Measurements from ENCODE around the gene AKR1D1. TPM values are rescaled to one million over a fixed set of nuclear protein-coding genes. Genes with fewer than 3 reads are reported as not detected.
"Not testable (repeated sequence)": the region's sequence is repeated elsewhere in the genome, so short reads cannot be mapped to it uniquely, and the experiment has no call there.

Gene AKR1D1
- total and polyA plus RNA-seq, 2 experiments from 2014 or later: 0.18 TPM; not detected in 1

GRCh38 chr7:138047907-138048306 lies 28.4 kb upstream of the AKR1D1 start:
- H3K27ac ChIP-seq: no peak overlapping the region
- H3K4me3 ChIP-seq: no peak overlapping the region
- no peaks in the 10 kb centered on the region for H3K27me3 ChIP-seq
- H3K4me1 ChIP-seq (ENCODE audit: low read depth): no peaks in the 10 kb centered on the region
- TF ChIP-seq CTCF (IDR thresholded peaks at IDR 0.05; ENCODE audit: low read depth, low read length): no peak
- no peaks in the 10 kb centered on the region for H3K36me3 ChIP-seq
- no peak for DNase-seq (ENCODE audit: low read depth in 1 of 2, low spot score in 1 of 2)
- H3K9me3 ChIP-seq (ENCODE audit: low read depth): no peaks in the 10 kb centered on the region

DNA sequence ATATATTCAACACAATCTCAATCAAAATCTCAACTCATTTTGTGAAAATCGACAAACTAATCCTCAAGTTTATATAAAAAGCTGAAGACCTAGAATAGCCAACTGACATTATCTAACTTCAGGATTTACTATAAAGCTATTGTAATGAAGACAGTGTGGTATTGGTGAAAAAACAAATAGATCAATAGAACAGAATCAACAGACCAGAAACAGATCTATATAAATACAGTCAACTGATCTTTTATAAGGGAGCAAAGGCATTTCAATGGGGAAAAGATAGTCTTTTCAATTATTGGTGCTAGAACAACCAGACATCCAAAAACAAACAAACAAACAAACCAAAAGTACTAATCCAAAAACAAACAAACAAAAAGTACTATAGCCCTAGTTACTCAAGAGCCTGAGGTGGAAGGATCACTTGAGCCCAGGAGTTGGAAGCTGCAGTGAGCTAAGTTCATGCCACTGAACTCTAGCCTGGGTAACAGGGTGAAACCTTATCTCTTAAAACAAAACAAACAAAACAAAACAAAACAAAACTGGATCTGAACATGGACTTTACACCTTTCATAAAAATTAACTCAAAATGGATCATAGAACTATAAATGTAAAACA lies 26.6 kb upstream of the AKR1D1 start:
- Histone ChIP-seq H3K27ac (no peak overlapping the region), H3K36me3 (no peaks in the 10 kb centered on the region), H3K4me3 (no peak overlapping the region), H3K27me3 (no peaks in the 10 kb centered on the region), H3K4me1 (ENCODE audit: low read depth) (no peaks in the 10 kb centered on the region), H3K9me3 (ENCODE audit: low read depth) (no peaks in the 10 kb centered on the region)
- DNase-seq (ENCODE audit: low read depth in 1 of 2, low spot score in 1 of 2): no peak
- no peak for TF ChIP-seq CTCF (IDR thresholded peaks at IDR 0.05; ENCODE audit: low read depth, low read length)

- H3K27ac ChIP-seq; DNase-seq (ENCODE audit: low read depth in 1 of 2, low spot score in 1 of 2); H3K4me3 ChIP-seq: not testable (repeated sequence)
Observed at GRCh38 chr7:138051712-138052247, 24.5 kb upstream of the AKR1D1 start.

GRCh38 chr7:138052696-138053095 lies 23.6 kb upstream of the AKR1D1 start:
- Histone ChIP-seq H3K27ac (no peak overlapping the region), H3K4me3 (no peak overlapping the region), H3K27me3 (no peaks in the 10 kb centered on the region), H3K9me3 (ENCODE audit: low read depth) (no peaks in the 10 kb centered on the region), H3K4me1 (ENCODE audit: low read depth) (no peaks in the 10 kb centered on the region), H3K36me3 (no peaks in the 10 kb centered on the region)
- no peak for TF ChIP-seq CTCF (IDR thresholded peaks at IDR 0.05; ENCODE audit: low read depth, low read length)
- no peak for DNase-seq (ENCODE audit: low read depth in 1 of 2, low spot score in 1 of 2)

More at GRCh38 chr7:138051712-138052247, 24.5 kb upstream of the AKR1D1 start:
- H3K9me3 ChIP-seq (ENCODE audit: low read depth); H3K4me1 ChIP-seq (ENCODE audit: low read depth); H3K36me3 ChIP-seq; H3K27me3 ChIP-seq: not testable (repeated sequence)

DNA sequence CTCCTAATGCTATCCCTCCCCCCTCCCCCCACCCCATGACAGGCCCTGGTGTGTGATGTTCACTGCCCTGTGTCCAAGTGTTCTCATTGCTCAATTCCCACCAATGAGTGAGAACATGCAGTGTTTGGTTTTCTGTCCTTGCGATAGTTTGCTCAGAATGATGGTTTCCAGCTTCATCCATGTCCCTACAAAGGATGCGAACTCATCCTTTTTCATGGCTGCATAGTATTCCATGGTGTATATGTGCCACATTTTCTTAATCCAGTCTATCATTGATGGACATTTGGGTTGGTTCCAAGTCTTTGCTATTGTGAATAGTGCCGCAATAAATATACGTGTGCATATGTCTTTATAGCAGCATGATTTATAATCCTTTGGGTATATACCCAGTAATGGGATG lies 20.6 kb upstream of the AKR1D1 start:
- not testable (repeated sequence) for H3K27ac ChIP-seq; H3K9me3 ChIP-seq (ENCODE audit: low read depth); H3K4me1 ChIP-seq (ENCODE audit: low read depth); H3K36me3 ChIP-seq; H3K27me3 ChIP-seq; H3K4me3 ChIP-seq; DNase-seq (ENCODE audit: low read depth in 1 of 2, low spot score in 1 of 2)

DNA sequence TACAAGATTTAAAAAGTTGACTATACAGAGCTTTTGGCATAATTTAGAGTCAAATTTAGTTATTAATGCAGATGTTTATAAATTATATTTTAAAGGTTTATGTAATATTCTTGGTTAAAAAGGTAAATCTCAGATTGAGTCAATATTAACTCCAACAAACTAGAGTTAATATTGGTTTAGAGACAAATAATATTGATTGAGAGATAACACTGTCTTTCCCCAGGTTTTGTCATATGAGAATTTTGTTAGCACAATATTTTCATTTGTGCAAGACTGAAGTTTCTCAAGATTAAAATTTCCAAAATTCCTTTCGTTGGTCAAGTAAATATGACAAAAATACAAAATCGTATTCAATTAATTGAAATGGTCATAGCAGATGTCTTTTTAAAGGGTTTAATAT lies 12.9 kb upstream of the AKR1D1 start:
- Histone ChIP-seq H3K27ac (no peak overlapping the region), H3K27me3 (no peaks in the 10 kb centered on the region), H3K4me1 (ENCODE audit: low read depth) (peaks cover 26% of the 10 kb centered on the region), H3K4me3 (no peak overlapping the region), H3K36me3 (no peaks in the 10 kb centered on the region), H3K9me3 (ENCODE audit: low read depth) (no peaks in the 10 kb centered on the region)
- no peak for TF ChIP-seq CTCF (IDR thresholded peaks at IDR 0.05; ENCODE audit: low read depth, low read length)
- DNase-seq (ENCODE audit: low read depth in 1 of 2, low spot score in 1 of 2): no peak

Data from cardiac muscle cell (in vitro differentiated cells and primary cell).